K562 (cell line): Measurements from ENCODE around the gene TDRKH. TPM values are rescaled to one million over a fixed set of nuclear protein-coding genes. Genes with fewer than 3 reads are reported as not detected.
A peak's percentile ranks its signal among the peaks of the same experiment; 100 is the strongest.

ENCODE experiments used
- ARID1B ChIP-seq: fragments of 450-650 bp; IDR thresholded peaks from 2 replicates; pipeline ENCODE4 v1.6.1; 2016; ENCODE audit warnings: antibody characterized with exemption, mild to moderate bottlenecking, inconsistent platforms
- ATF7 ChIP-seq: fragments of 450-650 bp; IDR thresholded peaks from 2 replicates; pipeline ENCODE4 v1.7.1; 2014; ENCODE audit warnings: mild to moderate bottlenecking, moderate library complexity
- C11orf30 ChIP-seq: fragments of 450-650 bp; IDR thresholded peaks from 2 replicates; pipeline ENCODE4 v1.6.1; 2016; ENCODE audit warnings: low read depth, mild to moderate bottlenecking
- CC2D1A ChIP-seq: fragments of 450-650 bp; IDR thresholded peaks from 2 replicates; pipeline ENCODE4 v1.6.1; 2017; ENCODE audit warnings: mild to moderate bottlenecking
- CEBPB ChIP-seq: fragments of 450-650 bp; IDR thresholded peaks from 2 replicates; pipeline ENCODE4 v1.6.1; 2016; ENCODE audit warnings: missing genetic modification characterization, missing compliant biosample characterization
- CTBP1 ChIP-seq: fragments of 450-650 bp; IDR thresholded peaks from 2 replicates; pipeline ENCODE4 v1.6.1; 2016; ENCODE audit warnings: borderline replicate concordance
- FOSL1 ChIP-seq: fragments of 200-800 bp; sonication (Bioruptor generic); conservative IDR thresholded peaks from 2 replicates; pipeline ENCODE4 v1.6.1; 2016; ENCODE audit warnings: missing genetic modification characterization, missing compliant biosample characterization
- HDAC1 ChIP-seq, 2 experiments: fragments of 450-650 bp; IDR thresholded peaks; 2 replicates each; pipeline ENCODE4 v1.6.1; 2016 to 2017; ENCODE audit warnings: inconsistent platforms in 1 of 2, mild to moderate bottlenecking in 1 of 2, moderate library complexity in 1 of 2
- HOXB6 ChIP-seq: fragments of 250-450 bp; sonication (Bioruptor Pico); IDR thresholded peaks from 2 replicates; pipeline ENCODE4 v1.5.1; 2022; ENCODE audit warnings: mild to moderate bottlenecking, borderline replicate concordance
- HSF4 ChIP-seq: fragments of 250-450 bp; sonication (Bioruptor Pico); IDR thresholded peaks from 2 replicates; pipeline ENCODE4 v2.1.2; 2022; ENCODE audit warnings: mild to moderate bottlenecking, moderate library complexity, borderline replicate concordance
- MAFF ChIP-seq: IDR thresholded peaks from 2 replicates; pipeline ENCODE4 v1.6.1; 2012; ENCODE audit warnings: low read length, improper control_type of control experiment
- MAFG ChIP-seq: fragments of 450-650 bp; conservative IDR thresholded peaks from 2 replicates; pipeline ENCODE4 v1.6.1; 2016; ENCODE audit warnings: missing genetic modification characterization, missing compliant biosample characterization
- MAZ ChIP-seq, 2 experiments: fragments of 450-650 bp in 1 of 2; sonication (generic) in 1 of 2; formaldehyde crosslinking; IDR thresholded peaks in 1 of 2; conservative IDR thresholded peaks in 1 of 2; 2 replicates each; pipeline versions ENCODE4 v1.4.0 to v1.5.0; 2020; ENCODE audit warnings: mild to moderate bottlenecking in 1 of 2, missing genetic modification reagents in 1 of 2
- MECOM ChIP-seq: fragments of 250-450 bp; sonication (Bioruptor Pico); IDR thresholded peaks from 2 replicates; pipeline ENCODE4 v1.8.0; 2022; ENCODE audit warnings: inconsistent platforms
- SMARCA4 ChIP-seq: fragments of 450-650 bp; IDR thresholded peaks from 2 replicates; pipeline ENCODE4 v1.6.1; 2016
- SMARCE1 ChIP-seq: fragments of 450-650 bp; IDR thresholded peaks from 2 replicates; pipeline ENCODE4 v1.7.1; 2016; ENCODE audit warnings: mild to moderate bottlenecking
- ZNF143 ChIP-seq: sonication (generic); formaldehyde crosslinking; IDR thresholded peaks from 2 replicates; pipeline ENCODE4 v1.9.0; 2022; ENCODE audit warnings: mild to moderate bottlenecking, missing genetic modification reagents
- polyA plus RNA-seq, 8 experiments: library from polyadenylated mRNA; depleted of rRNA in 4 of 8; stranded (reverse) in 5 of 8; unstranded in 3 of 8; fragments of >200 nt; fragmentation: Nextera tagmentation in 2 of 8; fragmentation: Illumina TruSeq in 1 of 8; extraction: Ambion mirVana in 2 of 8; extraction: Trizol in 1 of 8; gene quantifications; 2 replicates each; pipeline versions ENCODE4 v1.2.1 to v1.2.3, GENCODE V29; 2011 to 2014; ENCODE audit warnings: inconsistent platforms in 1 of 8, missing spikeins in 1 of 8
- total RNA-seq, 7 experiments: library from RNA; depleted of rRNA in 6 of 7; stranded (reverse); fragments of >200 nt in 6 of 7; fragmentation: Illumina TruSeq in 2 of 7; extraction: Trizol in 2 of 7; gene quantifications; 2 replicates each; pipeline versions ENCODE4 v1.2.1 to v1.2.3, GENCODE V29; 2011 to 2021; ENCODE audit warnings: low replicate concordance in 1 of 7
- TF ChIP-seq, protein P1 (sequence below), 2 experiments: fragments of 450-650 bp; conservative IDR thresholded peaks; 2 replicates each; pipeline ENCODE4 v1.6.1; 2017; ENCODE audit warnings: mild to moderate bottlenecking in 2 of 2, moderate library complexity in 2 of 2
- TF ChIP-seq, protein P2 (sequence below), 2 experiments: IDR thresholded peaks in 1 of 2; conservative IDR thresholded peaks in 1 of 2; 2 replicates each; pipeline ENCODE4 v1.6.1; 2016; ENCODE audit warnings: low read depth in 2 of 2, mild to moderate bottlenecking in 1 of 2, missing compliant biosample characterization in 1 of 2, missing genetic modification characterization in 1 of 2, moderate library complexity in 1 of 2
- TF ChIP-seq, protein P3 (sequence below): sonication (generic); formaldehyde crosslinking; IDR thresholded peaks from 2 replicates; pipeline ENCODE4 v1.8.0; 2022; ENCODE audit warnings: mild to moderate bottlenecking, missing genetic modification reagents, borderline replicate concordance

The TDRKH gene
- total and polyA plus RNA-seq, 9 of the 15 experiments (the other 6 are each of a cell fraction or from before 2014, with no cell fraction given), result 4.3 to 21.3 (median 8.4) TPM

DNA sequence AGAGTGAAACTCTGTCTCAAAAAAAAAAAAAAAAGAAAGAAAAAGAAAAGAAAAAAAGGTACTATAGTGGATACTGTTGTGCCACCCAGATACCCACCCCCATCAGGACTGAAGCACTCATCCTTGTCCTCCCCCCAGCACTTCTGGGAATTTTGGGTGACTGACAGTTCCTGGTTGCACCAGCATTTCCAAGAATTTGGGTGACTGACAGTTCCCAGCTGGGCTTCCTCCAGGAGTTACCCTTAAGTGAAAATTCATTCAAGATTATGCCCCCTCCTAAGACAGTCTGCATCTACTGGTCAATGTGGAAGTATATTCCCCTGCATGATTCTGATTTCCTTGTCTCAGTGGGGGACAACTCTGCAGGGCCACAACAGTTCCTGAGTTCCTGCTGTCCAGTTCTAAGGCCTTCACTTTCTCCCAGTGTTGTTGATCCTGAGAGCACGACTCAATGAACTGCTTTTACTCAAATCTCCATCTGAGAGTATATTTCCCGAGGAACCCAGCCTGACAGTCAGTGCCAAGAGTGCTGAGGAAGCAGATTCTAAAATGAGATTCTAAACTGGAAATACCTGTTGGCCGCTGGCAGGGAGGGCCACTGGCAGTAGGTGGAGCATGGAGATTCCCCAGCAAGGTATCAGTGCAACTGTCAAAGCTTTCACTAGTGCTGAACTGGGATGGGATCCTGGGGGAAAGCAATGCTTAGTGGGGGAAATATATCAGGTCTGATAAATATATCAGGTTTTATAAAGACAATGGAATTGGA, 50.5 kb downstream of the TDRKH start (continued):
- TF ChIP-seq, protein P1, sequence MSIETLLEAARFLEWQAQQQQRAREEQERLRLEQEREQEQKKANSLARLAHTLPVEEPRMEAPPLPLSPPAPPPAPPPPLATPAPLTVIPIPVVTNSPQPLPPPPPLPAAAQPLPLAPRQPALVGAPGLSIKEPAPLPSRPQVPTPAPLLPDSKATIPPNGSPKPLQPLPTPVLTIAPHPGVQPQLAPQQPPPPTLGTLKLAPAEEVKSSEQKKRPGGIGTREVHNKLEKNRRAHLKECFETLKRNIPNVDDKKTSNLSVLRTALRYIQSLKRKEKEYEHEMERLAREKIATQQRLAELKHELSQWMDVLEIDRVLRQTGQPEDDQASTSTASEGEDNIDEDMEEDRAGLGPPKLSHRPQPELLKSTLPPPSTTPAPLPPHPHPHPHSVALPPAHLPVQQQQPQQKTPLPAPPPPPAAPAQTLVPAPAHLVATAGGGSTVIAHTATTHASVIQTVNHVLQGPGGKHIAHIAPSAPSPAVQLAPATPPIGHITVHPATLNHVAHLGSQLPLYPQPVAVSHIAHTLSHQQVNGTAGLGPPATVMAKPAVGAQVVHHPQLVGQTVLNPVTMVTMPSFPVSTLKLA (conservative IDR thresholded peaks at IDR 0.05), result peak in 1 of 2 experiments; percentile 35; a peak in 1 of 4 replicates
- TF ChIP-seq CTBP1, result 0 out of 2 replicates have a peak, but pooled peaks have one; percentile 31
- peak; percentile 84 for TF ChIP-seq MAFG
- peak; percentile 70 for TF ChIP-seq ARID1B
- TF ChIP-seq FOSL1 (tag), result 0 out of 2 replicates have a peak, but pooled peaks have one; percentile 34
- TF ChIP-seq MAZ (CRISPR knock-in tag; conservative IDR thresholded peaks at IDR 0.05 in 1 of 2, IDR thresholded peaks at IDR 0.05 in 1 of 2), result peak in 1 of 2 experiments; percentile 77; a peak in 2 of 4 replicates
- peak; percentile 43; the same call in 1 of the 2 replicates for TF ChIP-seq SMARCA4
- no peak for TF ChIP-seq HSF4 (CRISPR knock-in tag)
- TF ChIP-seq, protein P2, sequence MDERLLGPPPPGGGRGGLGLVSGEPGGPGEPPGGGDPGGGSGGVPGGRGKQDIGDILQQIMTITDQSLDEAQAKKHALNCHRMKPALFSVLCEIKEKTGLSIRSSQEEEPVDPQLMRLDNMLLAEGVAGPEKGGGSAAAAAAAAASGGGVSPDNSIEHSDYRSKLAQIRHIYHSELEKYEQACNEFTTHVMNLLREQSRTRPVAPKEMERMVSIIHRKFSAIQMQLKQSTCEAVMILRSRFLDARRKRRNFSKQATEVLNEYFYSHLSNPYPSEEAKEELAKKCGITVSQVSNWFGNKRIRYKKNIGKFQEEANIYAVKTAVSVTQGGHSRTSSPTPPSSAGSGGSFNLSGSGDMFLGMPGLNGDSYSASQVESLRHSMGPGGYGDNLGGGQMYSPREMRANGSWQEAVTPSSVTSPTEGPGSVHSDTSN (CRISPR knock-in tag; IDR thresholded peaks at IDR 0.05; ENCODE audit: low read depth), result no peak
- TF ChIP-seq, protein P2 (tag; conservative IDR thresholded peaks at IDR 0.05; ENCODE audit: low read depth), result peak; percentile 76
- no peak for TF ChIP-seq ZNF143 (CRISPR knock-in tag)
- TF ChIP-seq MAFF, result peak; percentile 80
- peak; percentile 91 for TF ChIP-seq C11orf30
- TF ChIP-seq HDAC1 (IDR thresholded peaks at IDR 0.05), result peak in 1 of 2 experiments; percentile 61; a peak in 2 of 4 replicates
- TF ChIP-seq SMARCE1, result peak; percentile 30; the same call in 1 of the 2 replicates
- peak; percentile 47; the same call in 1 of the 2 replicates for TF ChIP-seq ATF7
- peak; percentile 82 for TF ChIP-seq MECOM (CRISPR knock-in tag)
- TF ChIP-seq CC2D1A, result no peak
- TF ChIP-seq, protein P3, sequence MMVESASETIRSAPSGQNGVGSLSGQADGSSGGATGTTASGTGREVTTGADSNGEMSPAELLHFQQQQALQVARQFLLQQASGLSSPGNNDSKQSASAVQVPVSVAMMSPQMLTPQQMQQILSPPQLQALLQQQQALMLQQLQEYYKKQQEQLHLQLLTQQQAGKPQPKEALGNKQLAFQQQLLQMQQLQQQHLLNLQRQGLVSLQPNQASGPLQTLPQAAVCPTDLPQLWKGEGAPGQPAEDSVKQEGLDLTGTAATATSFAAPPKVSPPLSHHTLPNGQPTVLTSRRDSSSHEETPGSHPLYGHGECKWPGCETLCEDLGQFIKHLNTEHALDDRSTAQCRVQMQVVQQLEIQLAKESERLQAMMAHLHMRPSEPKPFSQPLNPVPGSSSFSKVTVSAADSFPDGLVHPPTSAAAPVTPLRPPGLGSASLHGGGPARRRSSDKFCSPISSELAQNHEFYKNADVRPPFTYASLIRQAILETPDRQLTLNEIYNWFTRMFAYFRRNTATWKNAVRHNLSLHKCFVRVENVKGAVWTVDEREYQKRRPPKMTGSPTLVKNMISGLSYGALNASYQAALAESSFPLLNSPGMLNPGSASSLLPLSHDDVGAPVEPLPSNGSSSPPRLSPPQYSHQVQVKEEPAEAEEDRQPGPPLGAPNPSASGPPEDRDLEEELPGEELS (CRISPR knock-in tag), result no peak
- no peak for TF ChIP-seq HOXB6 (CRISPR knock-in tag)
- peak; percentile 55 for TF ChIP-seq CEBPB (tag)
